ENCODE data around the gene NADK2. TPM values are rescaled to one million over a fixed set of nuclear protein-coding genes. Genes with fewer than 3 reads are reported as not detected.

Gene NADK2
- total RNA-seq, 1 experiment from 2014 or later, result 21.2 TPM

- no peak for TF ChIP-seq YY1 (IDR thresholded peaks at IDR 0.05; ENCODE audit: extremely low read depth, insufficient replicate concordance, low read depth, low read length)
- no peak for TF ChIP-seq MAX (IDR thresholded peaks at IDR 0.05)
- TF ChIP-seq CTCF (IDR thresholded peaks at IDR 0.05 in 2 of 3, conservative IDR thresholded peaks at IDR 0.05 in 1 of 3; ENCODE audit: borderline replicate concordance in 1 of 3, insufficient read depth in 1 of 3, low read depth in 2 of 3, low read length in 2 of 3), result no peak
- TF ChIP-seq EGR1 (IDR thresholded peaks at IDR 0.05; ENCODE audit: low read depth), result no peak
- DNase-seq (ENCODE audit: low read depth, low spot score) (no peak), ATAC-seq (no peak)
- POLR2A ChIA-PET, result no interaction called here
- intact Hi-C loops (cut with micrococcal nuclease), result no loop called here
- RAD21 ChIA-PET (ENCODE audit: low non-redundant PET in 1 of 2, low total read pairs in 2 of 2, uncharacterized antibody in 2 of 2, unreplicated experiment in 2 of 2), result no interaction called here
- Histone ChIP-seq H3K4me1 (ENCODE audit: control insufficient read depth in 1 of 2, insufficient read depth in 2 of 2, low read length in 2 of 2) (no peaks in the 10 kb centered on the region), H4K20me1 (ENCODE audit: insufficient read depth) (no peaks in the 10 kb centered on the region), H3K4me3 (replicated peaks in 1 of 2; ENCODE audit: low read depth in 1 of 2, low read length in 2 of 2) (no peak overlapping the region), H3K9me3 (ENCODE audit: control insufficient read depth in 1 of 2, insufficient read depth in 1 of 2, low read depth in 1 of 2, low read length in 2 of 2) (no peaks in the 10 kb centered on the region), H3K9ac (ENCODE audit: low read length) (no peak overlapping the region), H3K36me3 (ENCODE audit: control insufficient read depth in 1 of 2, insufficient read depth in 2 of 2, low read length in 2 of 2) (no peaks in the 10 kb centered on the region), H3K27ac (ENCODE audit: low read depth, low read length) (no peak overlapping the region), H3K4me2 (ENCODE audit: low read length) (no peak overlapping the region), H2AFZ (ENCODE audit: low read depth, low read length, poor library complexity, severe bottlenecking) (no peak overlapping the region), H3K27me3 (ENCODE audit: insufficient read depth, low read length) (no peaks in the 10 kb centered on the region), H3K79me2 (ENCODE audit: insufficient read depth, low read length) (no peaks in the 10 kb centered on the region), H3K9me2 (ENCODE audit: insufficient read depth) (no peaks in the 10 kb centered on the region)
- BruUV-seq (replicated peaks), result no TSS peak
- CTCF ChIA-PET, result no interaction called here
These were observed 32.2 kb upstream of the NADK2 start for GRCh38 chr5:36273809-36274526.

DNA sequence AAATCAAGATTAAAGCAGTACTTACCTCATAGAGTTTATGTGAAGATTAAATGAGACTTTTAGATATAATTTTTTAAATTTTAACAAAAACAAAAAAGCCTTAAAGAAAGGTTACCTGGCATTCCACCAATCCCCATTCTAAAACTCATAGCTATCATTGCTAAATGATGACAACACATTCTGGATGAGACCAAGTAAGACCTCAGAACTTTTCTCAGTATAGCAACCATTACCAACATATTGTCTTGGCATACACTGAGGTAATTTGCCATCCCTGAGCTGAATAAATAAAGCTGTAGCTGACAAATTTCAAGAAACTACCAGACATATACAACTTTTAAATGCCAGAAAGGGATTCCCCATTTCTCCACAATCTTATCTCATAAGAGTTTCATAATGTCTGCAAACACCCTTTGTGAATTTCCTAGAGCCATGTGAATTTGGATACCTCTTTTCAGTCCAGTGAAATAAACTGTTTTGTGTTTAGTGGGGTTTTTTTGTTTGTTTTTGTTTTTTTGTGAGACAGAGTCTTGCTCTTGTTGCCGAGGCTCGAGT is 30.5 kb upstream of the NADK2 start:
- no peak overlapping the region for H3K4me2 ChIP-seq (ENCODE audit: low read length)
- H3K27ac ChIP-seq (ENCODE audit: low read depth, low read length), result no peak overlapping the region
- ChIA-PET POLR2A (no interaction called here), RAD21 (ENCODE audit: low non-redundant PET in 1 of 2, low total read pairs in 2 of 2, uncharacterized antibody in 2 of 2, unreplicated experiment in 2 of 2) (no interaction called here), CTCF (no interaction called here)
- ATAC-seq (no peak), DNase-seq (ENCODE audit: low read depth, low spot score) (no peak)
- no TSS peak for BruUV-seq (replicated peaks)
- H2AFZ ChIP-seq (ENCODE audit: low read depth, low read length, poor library complexity, severe bottlenecking), result no peak overlapping the region
- H3K4me3 ChIP-seq (replicated peaks in 1 of 2; ENCODE audit: low read depth in 1 of 2, low read length in 2 of 2), result no peak overlapping the region
- intact Hi-C loops (cut with micrococcal nuclease), result no loop called here
- H3K9me2 ChIP-seq (ENCODE audit: insufficient read depth), result no peaks in the 10 kb centered on the region
- H3K9me3 ChIP-seq (ENCODE audit: control insufficient read depth in 1 of 2, insufficient read depth in 1 of 2, low read depth in 1 of 2, low read length in 2 of 2), result no peaks in the 10 kb centered on the region
- no peaks in the 10 kb centered on the region for H3K4me1 ChIP-seq (ENCODE audit: control insufficient read depth in 1 of 2, insufficient read depth in 2 of 2, low read length in 2 of 2)
- no peak overlapping the region for H3K9ac ChIP-seq (ENCODE audit: low read length)
- no peaks in the 10 kb centered on the region for H4K20me1 ChIP-seq (ENCODE audit: insufficient read depth)
- no peaks in the 10 kb centered on the region for H3K79me2 ChIP-seq (ENCODE audit: insufficient read depth, low read length)
- no peaks in the 10 kb centered on the region for H3K27me3 ChIP-seq (ENCODE audit: insufficient read depth, low read length)
- H3K36me3 ChIP-seq (ENCODE audit: control insufficient read depth in 1 of 2, insufficient read depth in 2 of 2, low read length in 2 of 2), result no peaks in the 10 kb centered on the region
- TF ChIP-seq ELF1 (IDR thresholded peaks at IDR 0.05; ENCODE audit: borderline replicate concordance, low read depth), result no peak
- no peak for TF ChIP-seq SP1 (IDR thresholded peaks at IDR 0.05; ENCODE audit: low read depth)
- no peak for TF ChIP-seq ZNF274 (IDR thresholded peaks at IDR 0.05; ENCODE audit: low read depth, low read length)
- TF ChIP-seq TCF7L2 (IDR thresholded peaks at IDR 0.05; ENCODE audit: borderline replicate concordance, extremely low read depth, insufficient read depth, insufficient read length), result no peak
- no peak for TF ChIP-seq MAX (IDR thresholded peaks at IDR 0.05)
- TF ChIP-seq SRF (IDR thresholded peaks at IDR 0.05; ENCODE audit: low read depth), result no peak
- no peak for TF ChIP-seq CBX3 (IDR thresholded peaks at IDR 0.05; ENCODE audit: low read depth)
- TF ChIP-seq JUND (IDR thresholded peaks at IDR 0.05), result no peak
- TF ChIP-seq, protein P1, sequence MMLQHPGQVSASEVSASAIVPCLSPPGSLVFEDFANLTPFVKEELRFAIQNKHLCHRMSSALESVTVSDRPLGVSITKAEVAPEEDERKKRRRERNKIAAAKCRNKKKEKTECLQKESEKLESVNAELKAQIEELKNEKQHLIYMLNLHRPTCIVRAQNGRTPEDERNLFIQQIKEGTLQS (IDR thresholded peaks at IDR 0.05), result no peak
- TF ChIP-seq, protein P2, sequence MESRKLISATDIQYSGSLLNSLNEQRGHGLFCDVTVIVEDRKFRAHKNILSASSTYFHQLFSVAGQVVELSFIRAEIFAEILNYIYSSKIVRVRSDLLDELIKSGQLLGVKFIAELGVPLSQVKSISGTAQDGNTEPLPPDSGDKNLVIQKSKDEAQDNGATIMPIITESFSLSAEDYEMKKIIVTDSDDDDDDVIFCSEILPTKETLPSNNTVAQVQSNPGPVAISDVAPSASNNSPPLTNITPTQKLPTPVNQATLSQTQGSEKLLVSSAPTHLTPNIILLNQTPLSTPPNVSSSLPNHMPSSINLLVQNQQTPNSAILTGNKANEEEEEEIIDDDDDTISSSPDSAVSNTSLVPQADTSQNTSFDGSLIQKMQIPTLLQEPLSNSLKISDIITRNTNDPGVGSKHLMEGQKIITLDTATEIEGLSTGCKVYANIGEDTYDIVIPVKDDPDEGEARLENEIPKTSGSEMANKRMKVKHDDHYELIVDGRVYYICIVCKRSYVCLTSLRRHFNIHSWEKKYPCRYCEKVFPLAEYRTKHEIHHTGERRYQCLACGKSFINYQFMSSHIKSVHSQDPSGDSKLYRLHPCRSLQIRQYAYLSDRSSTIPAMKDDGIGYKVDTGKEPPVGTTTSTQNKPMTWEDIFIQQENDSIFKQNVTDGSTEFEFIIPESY (IDR thresholded peaks at IDR 0.05; ENCODE audit: extremely low read depth, insufficient replicate concordance, low read length), result no peak
- TF ChIP-seq EZH2phosphoT487 (IDR thresholded peaks at IDR 0.05; ENCODE audit: borderline replicate concordance), result no peak
- no peak for TF ChIP-seq EZH2 (IDR thresholded peaks at IDR 0.05)

All from HCT116 (cell line).